ENCODE measurements around the gene FOXR1.

FOXR1 gene

GRCh38 chr11:118971646-118972045 is at the start of gene FOXR1:
TSS of gene FOXR1 (plus strand) at chr11:118971761. CDS start at chr11:118971932, 171 bp downstream.
- DNase-seq: no peak

- DNase-seq: peak; percentile 62
Observed at GRCh38 chr11:118921929-118922744, 49.4 kb upstream of the FOXR1 start.

- DNase-seq: no peak
Observed at GRCh38 chr11:118922745-118923627, 48.6 kb upstream of the FOXR1 start.

GRCh38 chr11:118923721-118924587 is 47.6 kb upstream of the FOXR1 start:
- no peak for DNase-seq

- DNase-seq: peak; percentile 75
Observed at GRCh38 chr11:118924591-118925585, 46.7 kb upstream of the FOXR1 start.

GRCh38 chr11:118927554-118928100 is 43.9 kb upstream of the FOXR1 start:
- no peak for DNase-seq

GRCh38 chr11:118928101-118928869 is 43.3 kb upstream of the FOXR1 start:
- peak; percentile 95 for DNase-seq

GRCh38 chr11:118928870-118929500 is 42.6 kb upstream of the FOXR1 start:
- peak; percentile 91 for DNase-seq

GRCh38 chr11:118929501-118930093 is 42.0 kb upstream of the FOXR1 start:
- peak; percentile 96 for DNase-seq

GRCh38 chr11:118930094-118930712 is 41.4 kb upstream of the FOXR1 start:
- DNase-seq: peak; percentile 98

GRCh38 chr11:118931571-118931970 is 40.0 kb upstream of the FOXR1 start:
- DNase-seq: no peak

GRCh38 chr11:118933486-118933885 is 38.1 kb upstream of the FOXR1 start:
- DNase-seq: no peak

- no peak for DNase-seq
Observed at GRCh38 chr11:118935376-118935775, 36.2 kb upstream of the FOXR1 start.

- DNase-seq: no peak
Observed at GRCh38 chr11:118938491-118939403, 32.8 kb upstream of the FOXR1 start.

- DNase-seq: no peak
Observed at GRCh38 chr11:118939404-118939915, 32.1 kb upstream of the FOXR1 start.

GRCh38 chr11:118939953-118940598 is 31.5 kb upstream of the FOXR1 start:
- DNase-seq: peak; percentile 44

GRCh38 chr11:118947091-118947490 is 24.5 kb upstream of the FOXR1 start:
- DNase-seq: no peak

Data from NCI-H69 (cell line).